ENCODE results near the gene PRR5L.

DNA sequence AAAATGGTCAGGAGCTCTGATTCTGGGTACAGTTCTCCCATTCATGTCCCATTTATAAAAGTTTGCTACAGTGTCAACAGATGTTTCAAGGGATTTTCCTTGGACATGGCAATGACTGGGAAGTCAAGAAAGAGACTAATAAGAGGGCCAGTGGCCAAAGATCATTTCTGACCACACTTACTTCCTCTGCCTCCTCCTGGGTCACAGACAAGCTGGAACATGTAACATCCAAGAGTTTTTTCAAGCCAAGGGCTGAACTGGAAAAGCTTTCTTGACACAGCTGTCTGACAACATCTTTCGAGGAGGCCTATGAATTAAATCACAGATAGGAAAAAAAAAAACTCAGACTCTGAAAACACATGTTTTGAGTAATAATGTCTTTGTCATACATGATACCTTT is 15.6 kb upstream of the PRR5L start:
- TF ChIP-seq, protein P1, sequence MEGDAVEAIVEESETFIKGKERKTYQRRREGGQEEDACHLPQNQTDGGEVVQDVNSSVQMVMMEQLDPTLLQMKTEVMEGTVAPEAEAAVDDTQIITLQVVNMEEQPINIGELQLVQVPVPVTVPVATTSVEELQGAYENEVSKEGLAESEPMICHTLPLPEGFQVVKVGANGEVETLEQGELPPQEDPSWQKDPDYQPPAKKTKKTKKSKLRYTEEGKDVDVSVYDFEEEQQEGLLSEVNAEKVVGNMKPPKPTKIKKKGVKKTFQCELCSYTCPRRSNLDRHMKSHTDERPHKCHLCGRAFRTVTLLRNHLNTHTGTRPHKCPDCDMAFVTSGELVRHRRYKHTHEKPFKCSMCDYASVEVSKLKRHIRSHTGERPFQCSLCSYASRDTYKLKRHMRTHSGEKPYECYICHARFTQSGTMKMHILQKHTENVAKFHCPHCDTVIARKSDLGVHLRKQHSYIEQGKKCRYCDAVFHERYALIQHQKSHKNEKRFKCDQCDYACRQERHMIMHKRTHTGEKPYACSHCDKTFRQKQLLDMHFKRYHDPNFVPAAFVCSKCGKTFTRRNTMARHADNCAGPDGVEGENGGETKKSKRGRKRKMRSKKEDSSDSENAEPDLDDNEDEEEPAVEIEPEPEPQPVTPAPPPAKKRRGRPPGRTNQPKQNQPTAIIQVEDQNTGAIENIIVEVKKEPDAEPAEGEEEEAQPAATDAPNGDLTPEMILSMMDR (IDR thresholded peaks at IDR 0.05; ENCODE audit: insufficient read depth, low read length, poor library complexity, severe bottlenecking): no peak
- no peak for TF ChIP-seq EZH2phosphoT487 (conservative IDR thresholded peaks at IDR 0.05; ENCODE audit: low read length)

All from SU-DHL-6 (cell line).